ENCODE data around the gene PFKM.
"Not testable (repeated sequence)": the region's sequence is repeated elsewhere in the genome, so short reads cannot be mapped to it uniquely, and the experiment has no call there.

Gene PFKM

DNA sequence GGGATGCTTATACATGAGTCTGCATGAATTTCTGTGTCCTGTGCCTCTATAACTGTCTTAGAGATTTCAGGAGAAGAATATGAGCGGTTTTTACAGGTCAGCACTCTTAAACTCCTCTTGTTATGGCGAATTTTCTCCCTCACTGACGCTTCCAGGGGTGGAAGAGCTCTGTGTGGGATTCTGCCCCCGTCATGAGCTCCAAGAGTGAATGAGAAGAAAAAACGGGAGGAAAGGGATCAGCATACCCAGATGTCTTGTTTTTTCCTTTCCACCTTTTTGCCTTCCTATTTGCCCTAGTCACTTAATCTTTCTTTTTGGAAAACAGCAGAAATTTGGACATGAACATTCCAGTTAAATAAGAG, 651 bp downstream of the PFKM start:
- H3K4me3 ChIP-seq (ENCODE audit: low read depth, low read length): peak overlapping the region; percentile 61
- TF ChIP-seq CTCF (IDR thresholded peaks at IDR 0.05; ENCODE audit: low read depth, low read length): no peak
- DNase-seq (ENCODE audit: low read depth): no peak

GRCh38 chr12:48121522-48121921, 2.4 kb downstream of the PFKM start:
- H3K4me3 ChIP-seq (ENCODE audit: low read depth, low read length): no peak overlapping the region
- TF ChIP-seq, protein P1, sequence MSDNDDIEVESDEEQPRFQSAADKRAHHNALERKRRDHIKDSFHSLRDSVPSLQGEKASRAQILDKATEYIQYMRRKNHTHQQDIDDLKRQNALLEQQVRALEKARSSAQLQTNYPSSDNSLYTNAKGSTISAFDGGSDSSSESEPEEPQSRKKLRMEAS (IDR thresholded peaks at IDR 0.05; ENCODE audit: low read depth, low read length): no peak
- TF ChIP-seq CTCF (IDR thresholded peaks at IDR 0.05; ENCODE audit: low read depth, low read length): no peak
- no peak for DNase-seq (ENCODE audit: low read depth)

- DNase-seq (ENCODE audit: low read depth): no peak
- H3K4me3 ChIP-seq (ENCODE audit: low read depth, low read length): no peak overlapping the region
- no peak for TF ChIP-seq MYC (IDR thresholded peaks at IDR 0.05; ENCODE audit: low read depth, low read length)
- TF ChIP-seq, protein P1 (IDR thresholded peaks at IDR 0.05; ENCODE audit: low read depth, low read length): no peak
- no peak for TF ChIP-seq CTCF (IDR thresholded peaks at IDR 0.05; ENCODE audit: low read depth, low read length)
- no peak for TF ChIP-seq POLR2A (IDR thresholded peaks at IDR 0.05; ENCODE audit: extremely low read depth, insufficient read length)
Measured at GRCh38 chr12:48122065-48122834, 3.1 kb downstream of the PFKM start.

- DNase-seq (ENCODE audit: low read depth): no peak
- TF ChIP-seq CTCF (IDR thresholded peaks at IDR 0.05; ENCODE audit: low read depth, low read length): no peak
- no peak for TF ChIP-seq POLR2A (IDR thresholded peaks at IDR 0.05; ENCODE audit: extremely low read depth, insufficient read length)
- TF ChIP-seq, protein P1 (IDR thresholded peaks at IDR 0.05; ENCODE audit: low read depth, low read length): no peak
- TF ChIP-seq MYC (IDR thresholded peaks at IDR 0.05; ENCODE audit: low read depth, low read length): no peak
- no peak overlapping the region for H3K4me3 ChIP-seq (ENCODE audit: low read depth, low read length)
Measured at GRCh38 chr12:48123169-48123568, 4.0 kb downstream of the PFKM start.

GRCh38 chr12:48125542-48125941, 6.4 kb downstream of the PFKM start:
- not testable (repeated sequence) for H3K4me3 ChIP-seq (ENCODE audit: low read depth, low read length); DNase-seq (ENCODE audit: low read depth)

DNA sequence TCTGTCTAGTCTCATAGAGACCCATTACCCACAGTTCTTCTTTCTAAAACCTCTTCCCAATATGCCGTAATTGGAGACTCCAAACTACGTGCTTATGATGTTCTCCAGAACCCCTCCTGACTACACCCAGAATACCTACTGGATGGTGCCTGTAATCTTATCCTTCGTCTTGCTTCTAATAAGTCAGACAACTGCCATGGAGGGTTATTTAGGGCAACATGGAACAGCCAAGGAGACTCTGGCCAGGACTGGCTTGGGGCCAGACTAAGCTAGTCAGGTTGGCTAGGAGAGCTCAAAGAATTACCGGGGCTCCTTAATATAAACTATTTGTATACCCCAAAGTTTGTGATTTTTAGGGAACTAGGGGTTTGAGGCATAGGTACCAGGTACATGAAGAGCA, 6.8 kb downstream of the PFKM start:
- H3K4me3 ChIP-seq (ENCODE audit: low read depth, low read length): no peak overlapping the region
- no peak for TF ChIP-seq CTCF (IDR thresholded peaks at IDR 0.05; ENCODE audit: low read depth, low read length)
- no peak for TF ChIP-seq POLR2A (IDR thresholded peaks at IDR 0.05; ENCODE audit: extremely low read depth, insufficient read length)
- no peak for TF ChIP-seq MYC (IDR thresholded peaks at IDR 0.05; ENCODE audit: low read depth, low read length)
- TF ChIP-seq, protein P1 (IDR thresholded peaks at IDR 0.05; ENCODE audit: low read depth, low read length): no peak
- no peak for DNase-seq (ENCODE audit: low read depth)

Measured in NB4 (cell line).